ENCODE results near the gene METTL25. TPM values are rescaled to one million over a fixed set of nuclear protein-coding genes. Genes with fewer than 3 reads are reported as not detected.

Gene METTL25
- total RNA-seq, 2 donors from 2014 or later = 16.3 to 20.6 TPM

DNA sequence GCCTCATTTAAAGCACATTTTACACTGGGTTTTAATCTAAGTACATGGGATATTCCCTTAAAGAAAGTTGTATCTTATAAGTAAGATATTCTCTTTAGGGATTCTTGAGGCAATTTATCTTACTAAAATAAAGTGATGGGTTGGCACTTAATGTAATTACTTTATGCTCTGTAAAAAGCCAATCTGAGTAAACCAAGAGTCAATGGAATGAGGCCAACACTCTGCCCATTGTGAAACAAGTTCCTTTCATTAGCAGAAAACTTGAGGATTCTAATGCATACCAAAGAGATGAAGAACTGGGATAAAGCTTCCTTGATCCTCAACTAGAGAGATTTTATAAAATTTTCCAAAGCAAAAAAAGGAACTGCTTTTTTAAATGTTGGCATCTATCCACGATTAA is 121.2 kb downstream of the METTL25 start:
- peaks cover 0 to 8% of the 10 kb centered on the region in 2 donors for H3K9me3 ChIP-seq
- H3K36me3 ChIP-seq = peaks cover 3% of the 10 kb centered on the region
- no peaks in the 10 kb centered on the region for H3K4me1 ChIP-seq
- TF ChIP-seq, protein P1, sequence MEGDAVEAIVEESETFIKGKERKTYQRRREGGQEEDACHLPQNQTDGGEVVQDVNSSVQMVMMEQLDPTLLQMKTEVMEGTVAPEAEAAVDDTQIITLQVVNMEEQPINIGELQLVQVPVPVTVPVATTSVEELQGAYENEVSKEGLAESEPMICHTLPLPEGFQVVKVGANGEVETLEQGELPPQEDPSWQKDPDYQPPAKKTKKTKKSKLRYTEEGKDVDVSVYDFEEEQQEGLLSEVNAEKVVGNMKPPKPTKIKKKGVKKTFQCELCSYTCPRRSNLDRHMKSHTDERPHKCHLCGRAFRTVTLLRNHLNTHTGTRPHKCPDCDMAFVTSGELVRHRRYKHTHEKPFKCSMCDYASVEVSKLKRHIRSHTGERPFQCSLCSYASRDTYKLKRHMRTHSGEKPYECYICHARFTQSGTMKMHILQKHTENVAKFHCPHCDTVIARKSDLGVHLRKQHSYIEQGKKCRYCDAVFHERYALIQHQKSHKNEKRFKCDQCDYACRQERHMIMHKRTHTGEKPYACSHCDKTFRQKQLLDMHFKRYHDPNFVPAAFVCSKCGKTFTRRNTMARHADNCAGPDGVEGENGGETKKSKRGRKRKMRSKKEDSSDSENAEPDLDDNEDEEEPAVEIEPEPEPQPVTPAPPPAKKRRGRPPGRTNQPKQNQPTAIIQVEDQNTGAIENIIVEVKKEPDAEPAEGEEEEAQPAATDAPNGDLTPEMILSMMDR (IDR thresholded peaks at IDR 0.05) = no peak
- H3K4me3 ChIP-seq = no peak overlapping the region
- H3K27ac ChIP-seq = no peak overlapping the region
- no peaks in the 10 kb centered on the region for H3K27me3 ChIP-seq
- DNase-seq (ENCODE audit: low spot score) = no peak

DNA sequence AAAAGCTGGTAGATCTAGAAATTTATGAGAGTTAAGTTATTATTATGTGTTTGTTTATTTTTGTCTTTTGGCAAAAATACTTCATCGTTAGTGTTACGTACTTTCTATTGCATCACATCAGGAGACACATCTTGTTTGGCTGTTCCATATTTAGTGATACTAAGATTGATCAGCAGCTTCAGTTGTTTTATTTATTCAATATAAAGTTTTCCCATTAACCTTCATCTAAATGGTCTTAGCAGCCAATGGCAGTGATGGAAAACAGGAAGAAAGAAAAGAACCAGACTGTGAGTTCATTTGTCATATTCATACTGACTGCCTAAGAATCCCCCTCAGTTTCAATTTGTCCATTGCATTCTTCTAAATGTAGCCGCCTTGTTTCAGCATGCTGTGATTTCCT is 122.3 kb downstream of the METTL25 start:
- Histone ChIP-seq H3K27me3 (no peaks in the 10 kb centered on the region), H3K27ac (no peak overlapping the region), H3K36me3 (peaks cover 3% of the 10 kb centered on the region), H3K4me1 (no peaks in the 10 kb centered on the region), H3K9me3 (peaks cover 0 to 8% of the 10 kb centered on the region in 2 donors), H3K4me3 (no peak overlapping the region)
- TF ChIP-seq, protein P1 (IDR thresholded peaks at IDR 0.05) = no peak
- no peak for DNase-seq (ENCODE audit: low spot score)

DNA sequence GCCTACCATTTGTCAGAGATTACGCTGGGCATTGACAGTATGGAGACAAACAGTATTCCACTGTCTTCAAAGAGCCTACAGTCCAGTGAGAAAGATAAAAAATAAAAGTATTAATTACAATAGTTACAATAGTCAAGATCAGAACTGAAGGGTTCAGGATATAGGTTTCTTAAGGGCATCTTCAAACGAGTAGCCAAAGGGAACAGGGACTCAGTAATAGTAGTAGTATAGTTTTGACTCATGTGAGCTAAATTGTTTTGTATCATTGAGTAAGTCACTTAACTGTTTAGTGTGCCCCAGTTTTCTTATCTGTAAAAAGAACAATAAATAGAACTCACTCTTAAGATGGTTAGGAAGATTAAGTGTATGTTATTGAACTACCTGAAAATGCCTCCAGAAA is 123.6 kb downstream of the METTL25 start:
- TF ChIP-seq, protein P1 (IDR thresholded peaks at IDR 0.05) = no peak
- H3K27ac ChIP-seq = no peak overlapping the region
- no peak for DNase-seq (ENCODE audit: low spot score)

DNA sequence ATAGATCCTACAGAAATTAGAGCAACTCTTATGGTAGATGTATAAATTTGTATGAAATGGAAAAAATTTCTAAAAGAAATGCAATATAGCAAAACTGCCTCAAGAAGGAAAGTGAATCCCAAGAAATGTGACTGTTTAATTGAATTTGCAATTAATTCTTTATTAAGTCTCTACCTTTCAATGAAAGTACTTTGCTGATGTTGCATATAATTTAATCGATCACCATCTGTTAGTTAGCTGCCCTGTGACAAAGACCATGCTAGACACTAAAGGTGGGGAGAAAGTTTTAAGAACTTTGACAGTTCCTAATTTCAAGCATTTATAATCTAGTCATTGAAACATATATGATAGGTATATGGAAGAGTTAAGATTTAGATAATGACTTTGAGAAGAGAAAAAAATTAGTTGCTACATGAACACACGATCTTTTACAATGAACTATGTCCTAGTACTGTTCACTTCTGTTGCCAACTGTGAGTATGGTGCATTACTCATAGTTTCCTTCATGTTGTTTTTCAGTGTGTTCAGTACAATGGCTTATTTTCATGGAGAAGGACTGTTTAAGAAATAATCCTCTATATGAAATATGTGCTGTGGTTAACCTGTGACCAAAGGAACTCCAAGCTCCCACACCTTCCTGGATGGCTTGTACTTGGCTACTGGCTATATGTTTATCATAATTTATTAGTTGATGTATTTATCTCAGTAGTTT is 128.4 kb downstream of the METTL25 start:
- TF ChIP-seq, protein P1 (IDR thresholded peaks at IDR 0.05) = no peak
- Histone ChIP-seq H3K27me3 (no peaks in the 10 kb centered on the region), H3K36me3 (no peaks in the 10 kb centered on the region), H3K4me1 (no peaks in the 10 kb centered on the region), H3K9me3 (peaks cover 0 to 8% of the 10 kb centered on the region in 2 donors), H3K4me3 (no peak overlapping the region), H3K27ac (no peak overlapping the region)
- no peak for DNase-seq (ENCODE audit: low spot score)

More for the DNA sequence above, 123.6 kb downstream of the METTL25 start:
- Histone ChIP-seq H3K27me3 (no peaks in the 10 kb centered on the region), H3K9me3 (peaks cover 0 to 8% of the 10 kb centered on the region in 2 donors), H3K4me1 (no peaks in the 10 kb centered on the region), H3K36me3 (peaks cover under 1% of the 10 kb centered on the region), H3K4me3 (no peak overlapping the region)

DNA sequence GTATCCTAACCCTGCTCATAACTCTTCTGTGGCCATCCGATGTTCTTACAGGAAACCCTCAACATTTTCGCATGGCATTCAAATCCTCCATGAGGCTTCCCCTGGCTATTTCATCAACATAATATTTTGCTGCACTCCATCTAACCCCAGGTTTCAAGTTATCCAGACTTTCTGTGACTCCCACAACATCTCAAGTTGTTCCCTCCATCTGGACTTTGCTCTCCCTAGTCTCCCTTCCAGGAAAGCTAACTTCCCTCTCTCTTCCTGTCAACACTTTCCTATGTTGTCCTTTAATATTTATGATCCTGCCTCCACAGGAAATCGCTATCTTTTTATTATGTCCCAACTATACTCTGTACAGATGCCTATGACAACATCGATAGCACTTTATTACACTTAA is 146.1 kb downstream of the METTL25 start:
- no peak overlapping the region for H3K4me3 ChIP-seq
- no peak for DNase-seq (ENCODE audit: low spot score)
- H3K27ac ChIP-seq = no peak overlapping the region
- no peaks in the 10 kb centered on the region for H3K4me1 ChIP-seq
- TF ChIP-seq, protein P1 (IDR thresholded peaks at IDR 0.05) = no peak
- no peaks in the 10 kb centered on the region for H3K36me3 ChIP-seq
- H3K27me3 ChIP-seq = no peaks in the 10 kb centered on the region
- H3K9me3 ChIP-seq = no peaks in the 10 kb centered on the region

DNA sequence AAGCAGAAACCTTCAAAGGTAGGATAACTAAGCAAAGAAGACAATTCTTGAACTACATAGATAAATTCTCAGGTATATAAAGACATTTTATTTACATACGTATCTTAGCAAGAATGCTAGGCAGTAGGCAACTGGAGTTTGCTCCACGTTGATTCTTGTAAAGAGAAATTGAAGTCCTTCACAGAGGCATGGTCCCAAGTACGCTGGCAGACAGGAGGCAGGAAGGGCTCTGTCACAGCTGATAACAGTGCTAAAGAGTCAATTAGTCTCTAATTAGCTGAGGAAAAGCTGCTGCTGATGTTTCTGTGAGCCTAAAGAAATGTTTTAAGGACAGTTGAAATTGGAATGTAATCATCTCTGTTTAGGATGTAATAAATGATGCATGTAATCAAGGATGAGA is 146.8 kb downstream of the METTL25 start:
- Histone ChIP-seq H3K4me3 (no peak overlapping the region), H3K27me3 (no peaks in the 10 kb centered on the region), H3K9me3 (no peaks in the 10 kb centered on the region), H3K4me1 (no peaks in the 10 kb centered on the region), H3K36me3 (no peaks in the 10 kb centered on the region), H3K27ac (no peak overlapping the region)
- TF ChIP-seq, protein P1 (IDR thresholded peaks at IDR 0.05) = no peak
- no peak for DNase-seq (ENCODE audit: low spot score)

Data from right atrium auricular region (tissue), 2 donors.